Measurements from ENCODE around the gene CHERP. TPM values are rescaled to one million over a fixed set of nuclear protein-coding genes. Genes with fewer than 3 reads are reported as not detected.

The CHERP gene
- total and polyA plus RNA-seq, 2 experiments from 2014 or later, result 31.6 to 41.2 TPM

GRCh38 chr19:16581145-16581970 lies 39.1 kb upstream of the CHERP start:
- Histone ChIP-seq H3K27me3 (ENCODE audit: insufficient read depth) (no peaks in the 10 kb centered on the region), H3K36me3 (ENCODE audit: insufficient read depth) (no peaks in the 10 kb centered on the region; the same call in 1 of the 2 replicates), H4K20me1 (replicated peaks; ENCODE audit: insufficient read depth) (peaks cover 23% of the 10 kb centered on the region), H3K4me1 (ENCODE audit: insufficient read depth) (peaks cover 28% of the 10 kb centered on the region), H3K4me2 (no peak overlapping the region), H2AFZ (no peak overlapping the region), H3F3A (replicated peaks; ENCODE audit: low read depth) (peaks cover 10% of the 10 kb centered on the region; the same call in 1 of the 2 replicates), H3K27ac (ENCODE audit: low read depth) (no peak overlapping the region; the same call in 1 of the 2 replicates), H3K4me3 (no peak overlapping the region), H3K79me2 (replicated peaks; ENCODE audit: insufficient read depth) (peaks cover 83% of the 10 kb centered on the region), H3K9me2 (ENCODE audit: insufficient read depth) (no peaks in the 10 kb centered on the region)
- Mint-ChIP-seq H3K27me3 (ENCODE audit: insufficient read depth, low read depth, poor library complexity) (peaks cover 2% of the 10 kb centered on the region), H3K36me3 (ENCODE audit: low read depth) (peaks cover 8% of the 10 kb centered on the region), H3K4me3 (no peak overlapping the region), H3K4me1 (peaks cover 35% of the 10 kb centered on the region), H3K27ac (peak overlapping the region; percentile 90), H3K9me3 (no peaks in the 10 kb centered on the region)
- DNase-seq (ENCODE audit: low spot score) (no peak), ATAC-seq (no peak)
- TF ChIP-seq JUNB (IDR thresholded peaks at IDR 0.05; ENCODE audit: unreplicated experiment) (no peak), STAT1 (IDR thresholded peaks at IDR 0.05; ENCODE audit: unreplicated experiment) (no peak), CTCF (conservative IDR thresholded peaks at IDR 0.05; ENCODE audit: low read depth in 2 of 2) (no peak), ZNF331 (CRISPR knock-in tag; IDR thresholded peaks at IDR 0.05; ENCODE audit: low read depth) (no peak), EZH2 (IDR thresholded peaks at IDR 0.05; ENCODE audit: low read depth, unreplicated experiment) (no peak), REST (IDR thresholded peaks at IDR 0.05; ENCODE audit: unreplicated experiment) (no peak), NANOG (IDR thresholded peaks at IDR 0.05; ENCODE audit: borderline replicate concordance) (no peak), ZNF462 (CRISPR knock-in tag; IDR thresholded peaks at IDR 0.05) (no peak), CREB1 (CRISPR knock-in tag; IDR thresholded peaks at IDR 0.05; ENCODE audit: low read depth) (no peak), ZNF114 (CRISPR knock-in tag; IDR thresholded peaks at IDR 0.05) (no peak), POLR2AphosphoS5 (IDR thresholded peaks at IDR 0.05; ENCODE audit: low read depth) (no peak), EZH2phosphoT487 (IDR thresholded peaks at IDR 0.05; ENCODE audit: unreplicated experiment) (no peak)
- TF ChIP-seq, protein P1, sequence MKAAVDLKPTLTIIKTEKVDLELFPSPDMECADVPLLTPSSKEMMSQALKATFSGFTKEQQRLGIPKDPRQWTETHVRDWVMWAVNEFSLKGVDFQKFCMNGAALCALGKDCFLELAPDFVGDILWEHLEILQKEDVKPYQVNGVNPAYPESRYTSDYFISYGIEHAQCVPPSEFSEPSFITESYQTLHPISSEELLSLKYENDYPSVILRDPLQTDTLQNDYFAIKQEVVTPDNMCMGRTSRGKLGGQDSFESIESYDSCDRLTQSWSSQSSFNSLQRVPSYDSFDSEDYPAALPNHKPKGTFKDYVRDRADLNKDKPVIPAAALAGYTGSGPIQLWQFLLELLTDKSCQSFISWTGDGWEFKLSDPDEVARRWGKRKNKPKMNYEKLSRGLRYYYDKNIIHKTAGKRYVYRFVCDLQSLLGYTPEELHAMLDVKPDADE (IDR thresholded peaks at IDR 0.05), result no peak

All from GM23338 (cell line).